WTC11 (cell line): ENCODE measurements around the gene TBC1D4.

ENCODE experiments used
- ATF2 ChIP-seq: sonication (generic); formaldehyde crosslinking; IDR thresholded peaks from 2 replicates; pipeline ENCODE4 v1.8.1; 2022; ENCODE audit warnings: low read depth, missing genetic modification reagents, borderline replicate concordance
- ATF3 ChIP-seq: sonication (generic); formaldehyde crosslinking; conservative IDR thresholded peaks from 2 replicates; pipeline ENCODE4 v1.8.1; 2022; ENCODE audit warnings: mild to moderate bottlenecking, missing genetic modification reagents
- CTCF ChIP-seq: fragments of 200-600 bp; IDR thresholded peaks from 2 replicates; pipeline ENCODE4 v1.8.0; 2022; ENCODE audit warnings: antibody characterized with exemption
- E2F4 ChIP-seq: sonication (generic); formaldehyde crosslinking; IDR thresholded peaks from 2 replicates; pipeline ENCODE4 v1.8.1; 2022; ENCODE audit warnings: low read depth, mild to moderate bottlenecking, moderate library complexity, missing genetic modification reagents, borderline replicate concordance
- EMX1 ChIP-seq: fragments of 250-450 bp; sonication (Bioruptor Pico); IDR thresholded peaks from 2 replicates; pipeline ENCODE4 v1.8.0; 2021; ENCODE audit warnings: mild to moderate bottlenecking
- ESRRA ChIP-seq: sonication (generic); formaldehyde crosslinking; IDR thresholded peaks from 2 replicates; pipeline ENCODE4 v1.8.1; 2022; ENCODE audit warnings: mild to moderate bottlenecking, missing genetic modification reagents, borderline replicate concordance
- GTF2I ChIP-seq: fragments of 250-450 bp; sonication (Bioruptor Pico); conservative IDR thresholded peaks from 2 replicates; pipeline ENCODE4 v1.4.0; 2021; ENCODE audit warnings: mild to moderate bottlenecking
- NFATC4 ChIP-seq: fragments of 250-450 bp; sonication (Bioruptor Pico); IDR thresholded peaks from 2 replicates; pipeline ENCODE4 v1.9.0; 2021; ENCODE audit warnings: mild to moderate bottlenecking
- SP1 ChIP-seq: sonication (generic); formaldehyde crosslinking; conservative IDR thresholded peaks from 2 replicates; pipeline ENCODE4 v1.8.1; 2022; ENCODE audit warnings: missing genetic modification reagents
- TEAD1 ChIP-seq: sonication (generic); formaldehyde crosslinking; IDR thresholded peaks from 2 replicates; pipeline ENCODE4 v1.8.0; 2022; ENCODE audit warnings: mild to moderate bottlenecking, missing genetic modification reagents
- TEAD4 ChIP-seq: sonication (generic); formaldehyde crosslinking; IDR thresholded peaks from 2 replicates; pipeline ENCODE4 v1.8.0; 2022; ENCODE audit warnings: mild to moderate bottlenecking, missing genetic modification reagents
- USF2 ChIP-seq: sonication (generic); formaldehyde crosslinking; IDR thresholded peaks from 2 replicates; pipeline ENCODE4 v1.8.1; 2023; ENCODE audit warnings: mild to moderate bottlenecking, missing genetic modification reagents, moderate library complexity
- ZSCAN18 ChIP-seq: fragments of 250-450 bp; sonication (Bioruptor Pico); IDR thresholded peaks from 2 replicates; pipeline ENCODE4 v2.1.2; 2022; ENCODE audit warnings: mild to moderate bottlenecking, moderate library complexity

- TF ChIP-seq CTCF (no peak), NFATC4 (CRISPR knock-in tag) (no peak), E2F4 (CRISPR knock-in tag) (no peak), GTF2I (CRISPR knock-in tag) (no peak), ESRRA (no peak), TEAD1 (CRISPR knock-in tag) (no peak), SP1 (CRISPR knock-in tag) (no peak), ATF2 (CRISPR knock-in tag) (no peak), USF2 (CRISPR knock-in tag) (no peak), ATF3 (no peak), ZSCAN18 (CRISPR knock-in tag) (no peak), EMX1 (CRISPR knock-in tag) (no peak), TEAD4 (CRISPR knock-in tag) (no peak)
Measured at GRCh38 chr13:75390229-75390628, 91.7 kb downstream of the TBC1D4 start.
